GM19324 (cell line): ENCODE data around the gene PCDHB12.
"Not testable (repeated sequence)": the region's sequence is repeated elsewhere in the genome, so short reads cannot be mapped to it uniquely, and the experiment has no call there.

Experiments used
- ATAC-seq: cut with Tn5 transposase; IDR thresholded peaks from one replicate; pipeline ENCODE4 v1.9.1; 2021; ENCODE audit warnings: mild to moderate bottlenecking, moderate library complexity; ENCODE audit not compliant: unreplicated experiment, low FRiP score

Gene PCDHB12

GRCh38 chr5:141208478-141208877 lies at the start of gene PCDHB12:
TSS of gene PCDHB12 (plus strand) at chr5:141208719. CDS start at chr5:141208908, 189 bp downstream.
- no peak for ATAC-seq

DNA sequence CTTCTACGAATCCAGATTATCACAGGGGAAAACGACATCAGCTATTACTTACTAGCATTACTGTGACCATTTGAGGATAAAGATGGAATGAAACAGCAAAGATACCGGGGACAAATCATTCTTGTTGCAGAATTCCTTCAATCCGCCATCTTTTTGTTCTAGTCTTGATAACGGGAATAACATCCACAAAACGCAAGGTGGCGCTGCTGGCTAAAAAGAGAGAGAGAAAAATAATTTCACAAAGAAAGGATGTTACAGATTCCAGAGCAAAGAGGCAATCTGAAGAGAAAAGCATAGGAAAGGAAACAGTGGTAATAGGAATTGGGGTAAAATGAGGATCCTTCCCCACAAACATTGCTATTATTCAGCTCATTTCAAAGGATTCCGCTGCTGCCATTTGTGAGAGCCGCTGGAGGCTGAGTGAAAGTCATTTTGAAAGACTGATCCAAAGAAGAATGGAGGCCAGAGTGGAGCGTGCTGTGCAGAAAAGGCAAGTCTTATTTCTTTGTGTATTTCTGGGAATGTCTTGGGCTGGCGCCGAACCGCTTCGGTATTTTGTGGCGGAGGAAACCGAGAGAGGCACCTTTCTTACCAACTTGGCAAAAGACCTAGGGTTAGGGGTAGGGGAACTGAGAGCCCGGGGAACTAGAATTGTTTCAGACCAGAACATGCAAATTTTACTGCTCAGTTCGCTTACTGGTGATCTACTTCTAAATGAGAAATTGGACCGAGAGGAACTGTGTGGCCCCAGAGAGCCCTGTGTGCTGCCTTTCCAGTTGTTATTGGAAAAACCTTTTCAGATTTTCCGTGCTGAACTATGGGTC lies 35.9 kb upstream of the PCDHB12 start, which contains the start of gene PCDHB7:
Gene PCDHB7 (plus strand): TSS at position 264 of the 824 bp plus-strand sequence. CDS start 192 bp downstream, at position 456.
- no peak for ATAC-seq

DNA sequence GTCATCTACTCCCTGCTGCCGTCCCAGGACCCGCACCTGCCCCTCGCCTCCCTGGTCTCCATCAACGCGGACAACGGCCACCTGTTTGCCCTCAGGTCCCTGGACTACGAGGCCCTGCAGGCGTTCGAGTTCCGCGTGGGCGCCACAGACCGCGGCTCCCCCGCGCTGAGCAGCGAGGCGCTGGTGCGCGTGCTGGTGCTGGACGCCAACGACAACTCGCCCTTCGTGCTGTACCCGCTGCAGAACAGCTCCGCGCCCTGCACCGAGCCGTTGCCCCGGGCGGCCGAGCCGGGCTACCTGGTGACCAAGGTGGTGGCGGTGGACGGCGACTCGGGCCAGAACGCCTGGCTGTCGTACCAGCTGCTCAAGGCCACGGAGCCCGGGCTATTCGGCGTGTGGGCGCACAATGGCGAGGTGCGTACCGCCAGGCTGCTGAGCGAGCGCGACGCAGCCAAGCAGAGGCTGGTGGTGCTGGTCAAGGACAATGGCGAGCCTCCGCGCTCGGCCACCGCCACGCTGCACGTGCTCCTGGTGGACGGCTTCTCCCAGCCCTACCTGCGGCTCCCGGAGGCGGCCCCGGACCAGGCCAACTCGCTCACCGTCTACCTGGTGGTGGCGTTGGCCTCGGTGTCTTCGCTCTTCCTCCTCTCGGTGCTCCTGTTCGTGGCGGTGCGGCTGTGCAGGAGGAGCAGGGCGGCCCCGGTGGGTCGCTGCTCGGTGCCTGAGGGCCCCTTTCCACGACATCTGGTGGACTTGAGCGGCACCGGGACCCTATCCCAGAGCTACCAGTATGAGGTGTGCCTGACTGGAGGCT lies 34.0 kb upstream of the PCDHB12 start:
- not testable (repeated sequence) for ATAC-seq

GRCh38 chr5:141175933-141176332 lies 32.6 kb upstream of the PCDHB12 start:
- no peak for ATAC-seq

GRCh38 chr5:141177577-141178191 lies 30.8 kb upstream of the PCDHB12 start, which contains the start of gene PCDHB8:
TSS of gene PCDHB8 (plus strand) at chr5:141177790. CDS start at chr5:141178035, 245 bp downstream.
- ATAC-seq = not testable (repeated sequence)

DNA sequence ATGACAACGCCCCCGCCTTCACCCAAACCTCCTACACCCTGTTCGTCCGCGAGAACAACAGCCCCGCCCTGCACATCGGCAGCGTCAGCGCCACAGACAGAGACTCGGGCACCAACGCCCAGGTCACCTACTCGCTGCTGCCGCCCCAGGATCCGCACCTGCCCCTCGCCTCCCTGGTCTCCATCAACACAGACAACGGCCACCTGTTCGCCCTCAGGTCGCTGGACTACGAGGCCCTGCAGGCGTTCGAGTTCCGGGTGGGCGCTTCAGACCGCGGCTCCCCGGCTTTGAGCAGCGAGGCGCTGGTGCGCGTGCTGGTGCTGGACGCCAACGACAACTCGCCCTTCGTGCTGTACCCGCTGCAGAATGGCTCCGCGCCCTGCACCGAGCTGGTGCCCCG lies 29.1 kb upstream of the PCDHB12 start:
- ATAC-seq = not testable (repeated sequence)

DNA sequence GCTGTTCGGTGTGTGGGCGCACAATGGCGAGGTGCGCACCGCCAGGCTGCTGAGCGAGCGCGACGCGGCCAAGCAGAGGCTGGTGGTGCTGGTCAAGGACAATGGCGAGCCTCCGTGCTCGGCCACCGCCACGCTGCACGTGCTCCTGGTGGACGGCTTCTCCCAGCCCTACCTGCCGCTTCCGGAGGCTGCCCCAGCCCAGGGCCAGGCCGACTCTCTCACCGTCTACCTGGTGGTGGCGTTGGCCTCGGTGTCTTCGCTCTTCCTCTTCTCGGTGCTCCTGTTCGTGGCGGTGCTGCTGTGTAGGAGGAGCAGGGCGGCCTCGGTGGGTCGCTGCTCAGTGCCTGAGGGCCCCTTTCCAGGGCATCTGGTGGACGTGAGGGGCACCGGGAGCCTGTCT lies 28.6 kb upstream of the PCDHB12 start:
- not testable (repeated sequence) for ATAC-seq

- ATAC-seq = no peak
These were observed 28.2 kb upstream of the PCDHB12 start for GRCh38 chr5:141180313-141180712.

DNA sequence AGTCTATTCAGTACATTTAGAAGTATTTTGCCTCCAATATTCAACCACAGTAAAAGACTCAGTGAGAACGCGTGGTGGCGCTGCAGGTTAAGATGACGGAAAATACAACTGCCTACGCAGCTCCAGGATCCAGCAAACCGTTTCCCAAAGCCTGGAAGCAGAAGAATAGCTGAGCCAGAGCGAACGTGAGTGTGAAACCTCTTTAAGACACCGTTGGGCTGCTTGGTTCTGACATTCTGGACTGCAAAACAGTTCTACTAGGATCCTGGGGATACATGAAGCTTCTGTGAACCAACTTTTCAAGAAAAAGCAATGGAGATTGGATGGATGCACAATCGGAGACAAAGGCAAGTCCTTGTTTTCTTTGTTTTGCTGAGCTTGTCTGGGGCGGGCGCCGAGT lies 26.3 kb upstream of the PCDHB12 start, which contains the start of gene PCDHB16:
Gene PCDHB16 (plus strand): TSS at position 140 of the 400 bp plus-strand sequence. CDS start 173 bp downstream, at position 313.
- no peak for ATAC-seq

DNA sequence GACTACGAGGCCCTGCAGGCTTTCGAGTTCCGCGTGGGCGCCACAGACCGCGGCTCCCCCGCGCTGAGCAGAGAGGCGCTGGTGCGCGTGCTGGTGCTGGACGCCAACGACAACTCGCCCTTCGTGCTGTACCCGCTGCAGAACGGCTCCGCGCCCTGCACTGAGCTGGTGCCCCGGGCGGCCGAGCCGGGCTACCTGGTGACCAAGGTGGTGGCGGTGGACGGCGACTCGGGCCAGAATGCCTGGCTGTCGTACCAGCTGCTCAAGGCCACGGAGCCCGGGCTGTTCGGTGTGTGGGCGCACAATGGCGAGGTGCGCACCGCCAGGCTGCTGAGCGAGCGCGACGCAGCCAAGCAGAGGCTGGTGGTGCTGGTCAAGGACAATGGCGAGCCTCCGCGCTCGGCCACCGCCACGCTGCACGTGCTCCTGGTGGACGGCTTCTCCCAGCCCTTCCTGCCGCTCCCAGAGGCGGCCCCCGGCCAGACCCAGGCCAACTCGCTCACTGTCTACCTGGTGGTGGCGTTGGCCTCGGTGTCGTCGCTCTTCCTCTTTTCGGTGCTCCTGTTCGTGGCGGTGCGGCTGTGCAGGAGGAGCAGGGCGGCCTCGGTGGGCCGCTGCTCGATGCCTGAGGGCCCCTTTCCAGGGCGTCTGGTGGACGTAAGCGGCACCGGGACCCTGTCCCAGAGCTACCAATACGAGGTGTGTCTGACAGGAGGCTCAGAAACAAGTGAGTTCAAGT lies 24.2 kb upstream of the PCDHB12 start:
- ATAC-seq = not testable (repeated sequence)

GRCh38 chr5:141186897-141187512 lies 21.5 kb upstream of the PCDHB12 start, which contains the start of gene PCDHB9:
TSS of gene PCDHB9 (plus strand) at chr5:141187161. CDS start at chr5:141187319, 158 bp downstream.
- ATAC-seq = no peak

- ATAC-seq = not testable (repeated sequence)
These were observed 19.8 kb upstream of the PCDHB12 start for GRCh38 chr5:141188682-141189081.

- ATAC-seq = not testable (repeated sequence)
These were observed 19.4 kb upstream of the PCDHB12 start for GRCh38 chr5:141189131-141189530.

DNA sequence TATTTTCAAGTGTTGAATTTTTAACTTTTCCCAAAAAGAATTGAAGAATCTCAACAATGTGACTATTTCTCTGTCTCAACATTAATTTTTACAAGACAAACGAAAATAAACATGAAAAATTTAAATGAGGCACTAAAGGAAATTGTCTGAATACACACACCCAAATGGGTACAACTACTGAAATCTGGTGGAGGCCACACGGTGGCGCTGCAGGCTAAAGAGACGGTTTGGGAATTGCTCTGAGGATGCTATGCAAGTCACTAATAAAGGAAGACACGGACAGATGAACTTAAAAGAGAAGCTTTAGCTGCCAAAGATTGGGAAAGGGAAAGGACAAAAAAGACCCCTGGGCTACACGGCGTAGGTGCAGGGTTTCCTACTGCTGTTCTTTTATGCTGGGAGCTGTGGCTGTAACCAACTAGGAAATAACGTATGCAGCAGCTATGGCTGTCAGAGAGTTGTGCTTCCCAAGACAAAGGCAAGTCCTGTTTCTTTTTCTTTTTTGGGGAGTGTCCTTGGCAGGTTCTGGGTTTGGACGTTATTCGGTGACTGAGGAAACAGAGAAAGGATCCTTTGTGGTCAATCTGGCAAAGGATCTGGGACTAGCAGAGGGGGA lies 16.3 kb upstream of the PCDHB12 start, which contains the start of gene PCDHB10:
Gene PCDHB10 (plus strand): TSS at position 244 of the 616 bp plus-strand sequence. CDS start 200 bp downstream, at position 444.
- no peak for ATAC-seq

GRCh38 chr5:141194332-141194731 lies 14.2 kb upstream of the PCDHB12 start:
- ATAC-seq = not testable (repeated sequence)

GRCh38 chr5:141196363-141196762 lies 12.2 kb upstream of the PCDHB12 start:
- ATAC-seq = no peak

GRCh38 chr5:141199359-141200235 lies 8.9 kb upstream of the PCDHB12 start, which contains the start of gene PCDHB11:
TSS of gene PCDHB11 (plus strand) at chr5:141199627. CDS start at chr5:141199775, 148 bp downstream.
- no peak for ATAC-seq

DNA sequence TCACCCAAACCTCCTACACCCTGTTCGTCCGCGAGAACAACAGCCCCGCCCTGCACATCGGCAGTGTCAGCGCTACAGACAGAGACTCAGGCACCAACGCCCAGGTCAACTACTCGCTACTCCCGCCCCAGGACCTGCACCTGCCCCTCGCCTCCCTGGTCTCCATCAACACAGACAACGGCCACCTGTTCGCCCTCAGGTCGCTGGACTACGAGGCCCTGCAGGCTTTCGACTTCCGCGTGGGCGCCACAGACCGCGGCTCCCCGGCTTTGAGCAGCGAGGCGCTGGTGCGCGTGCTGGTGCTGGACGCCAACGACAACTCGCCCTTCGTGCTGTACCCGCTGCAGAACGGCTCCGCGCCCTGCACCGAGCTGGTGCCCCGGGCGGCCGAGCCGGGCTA lies 7.4 kb upstream of the PCDHB12 start:
- ATAC-seq = not testable (repeated sequence)
